GM21526 (cell line): ENCODE data around the gene USP35.
"Not testable (repeated sequence)": the region's sequence is repeated elsewhere in the genome, so short reads cannot be mapped to it uniquely, and the experiment has no call there.

ENCODE experiments used
- ATAC-seq: cut with Tn5 transposase; IDR thresholded peaks from one replicate; pipeline ENCODE4 v1.9.1; 2021; ENCODE audit warnings: moderate library complexity; ENCODE audit not compliant: unreplicated experiment, low FRiP score

The USP35 gene

DNA sequence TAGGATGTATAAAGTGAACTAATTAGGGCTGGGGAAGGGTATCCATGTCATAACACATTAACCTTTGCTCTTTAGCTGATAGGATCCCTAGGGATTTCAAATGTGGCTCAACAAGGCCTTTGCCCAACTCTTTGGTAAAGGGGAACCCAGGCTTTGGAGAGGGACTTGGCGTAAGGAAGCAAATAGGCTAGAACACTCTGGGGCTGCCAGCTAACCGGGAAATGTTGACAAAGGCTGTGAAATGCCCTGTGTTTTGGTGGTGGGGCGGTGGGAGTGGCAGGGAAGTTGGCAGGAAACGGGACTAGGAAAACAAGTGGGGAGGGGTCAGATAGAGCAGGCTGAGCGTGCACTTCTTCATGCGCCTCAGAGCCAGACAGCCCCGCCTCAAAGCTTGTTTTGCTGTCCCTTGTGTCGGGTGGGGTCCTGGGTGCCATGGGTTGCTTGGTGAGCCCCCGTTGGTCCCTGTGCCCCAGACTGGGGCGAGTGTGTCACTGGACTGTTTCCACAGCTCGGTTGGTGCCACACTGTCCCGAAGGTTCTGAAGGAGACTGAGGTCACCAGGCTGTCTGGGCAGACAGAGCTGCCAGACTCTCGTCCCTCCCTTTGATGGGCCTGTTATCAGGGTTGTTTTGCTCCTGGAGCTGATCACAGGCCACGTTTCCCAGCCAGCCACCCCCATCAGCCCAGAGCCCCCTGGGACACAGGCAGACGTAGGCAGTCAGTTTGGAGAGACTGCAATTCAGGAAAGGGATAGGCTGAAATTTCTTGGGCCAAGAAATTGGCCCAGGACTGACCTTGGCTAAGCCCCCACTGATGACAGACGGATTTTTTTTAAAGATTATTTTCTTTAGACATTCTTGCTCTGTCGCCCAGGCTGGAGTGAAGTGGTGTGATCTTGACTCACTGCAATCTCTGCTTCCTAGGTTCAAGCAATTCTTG lies 19.9 kb upstream of the USP35 start:
- no peak for ATAC-seq

DNA sequence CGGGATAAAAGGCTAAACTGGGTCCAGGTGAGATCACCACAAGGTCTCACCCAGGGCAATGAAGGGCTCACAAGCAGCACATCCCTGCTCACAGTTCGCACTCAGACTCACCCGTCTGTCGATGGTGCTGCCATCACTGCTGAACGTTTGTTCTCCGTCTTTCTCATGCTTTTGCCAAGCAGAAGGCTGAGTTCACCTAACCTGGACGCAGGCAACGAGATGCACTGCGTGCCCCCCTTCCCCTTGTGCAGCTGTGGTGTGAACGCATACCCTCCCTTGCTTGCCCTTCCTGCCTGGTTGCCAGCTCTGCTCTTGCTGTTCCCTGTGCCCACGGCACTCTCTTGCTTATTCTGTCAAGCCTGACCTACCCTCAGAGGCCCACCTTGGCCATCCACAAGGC lies 18.3 kb upstream of the USP35 start:
- ATAC-seq, result no peak

GRCh38 chr11:78170874-78171549 lies 17.7 kb upstream of the USP35 start:
- no peak for ATAC-seq

DNA sequence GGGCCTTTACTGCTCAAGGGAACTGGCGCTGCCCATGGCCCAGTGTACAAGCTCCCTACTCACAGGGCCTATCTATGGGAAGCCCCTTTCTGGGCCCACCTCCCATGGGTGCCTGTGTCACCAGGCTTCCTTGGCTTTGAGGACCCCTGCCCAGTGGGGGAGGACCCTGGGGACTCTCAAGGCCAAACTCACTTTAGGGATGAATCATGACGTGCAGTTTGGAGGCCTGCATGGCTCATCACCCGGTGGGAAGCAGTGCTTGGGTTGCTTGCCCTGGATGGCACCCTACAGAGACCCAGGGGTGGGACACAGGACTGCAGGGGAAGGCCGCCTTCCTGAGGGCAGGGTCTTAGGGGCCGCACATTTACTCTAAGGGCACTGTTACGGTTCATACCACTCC lies 16.8 kb upstream of the USP35 start:
- no peak for ATAC-seq

- not testable (repeated sequence) for ATAC-seq
These were observed 12.9 kb upstream of the USP35 start for GRCh38 chr11:78175862-78176261.

DNA sequence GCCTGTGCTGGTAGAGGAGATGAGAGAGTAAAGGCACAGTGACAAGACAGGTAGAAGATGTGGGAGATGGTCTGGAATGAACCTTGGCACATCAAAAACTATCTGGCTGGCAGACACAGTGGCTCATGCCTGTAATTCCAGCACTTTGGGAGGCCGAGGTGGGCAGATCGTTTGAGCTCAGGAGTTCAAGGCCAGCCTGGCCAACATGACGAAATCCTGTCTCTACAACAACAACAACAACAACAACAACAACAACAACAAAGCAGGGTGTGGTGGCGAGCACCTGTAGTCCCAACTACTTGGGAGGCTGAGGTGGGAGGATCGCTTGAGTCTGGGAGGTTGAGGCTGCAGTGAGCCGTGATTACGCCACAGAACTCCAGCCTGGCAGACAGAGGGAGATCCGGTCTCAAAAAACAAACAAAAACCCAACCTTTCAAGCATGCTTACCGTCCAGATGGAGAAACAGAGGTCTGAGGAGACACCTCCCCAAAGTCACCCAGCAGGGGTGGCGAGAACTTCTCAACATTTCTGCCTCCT lies 12.0 kb upstream of the USP35 start:
- ATAC-seq, result no peak

- no peak for ATAC-seq
These were observed 11.5 kb upstream of the USP35 start for GRCh38 chr11:78177216-78177615.

- no peak for ATAC-seq
These were observed 9.2 kb upstream of the USP35 start for GRCh38 chr11:78179459-78180071.

DNA sequence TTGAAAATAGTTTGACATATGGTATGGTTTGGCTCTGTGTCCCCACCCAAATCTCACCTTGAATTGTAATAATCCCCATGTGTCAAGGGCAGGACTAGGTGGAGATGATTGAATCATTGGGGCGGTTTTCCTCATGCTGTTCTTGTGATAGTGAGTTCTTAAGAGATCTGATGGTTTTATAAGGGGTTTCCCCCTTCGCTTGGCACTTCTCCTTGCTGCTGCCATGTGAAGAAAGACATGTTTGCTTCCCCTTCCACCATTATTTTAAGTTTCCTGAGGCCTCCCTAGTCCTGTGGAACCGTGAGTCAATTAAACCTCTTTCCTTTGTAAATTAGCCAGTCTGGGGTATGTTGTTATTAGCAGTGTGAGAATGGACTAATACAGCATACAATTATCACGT lies 8.0 kb upstream of the USP35 start:
- ATAC-seq, result no peak

DNA sequence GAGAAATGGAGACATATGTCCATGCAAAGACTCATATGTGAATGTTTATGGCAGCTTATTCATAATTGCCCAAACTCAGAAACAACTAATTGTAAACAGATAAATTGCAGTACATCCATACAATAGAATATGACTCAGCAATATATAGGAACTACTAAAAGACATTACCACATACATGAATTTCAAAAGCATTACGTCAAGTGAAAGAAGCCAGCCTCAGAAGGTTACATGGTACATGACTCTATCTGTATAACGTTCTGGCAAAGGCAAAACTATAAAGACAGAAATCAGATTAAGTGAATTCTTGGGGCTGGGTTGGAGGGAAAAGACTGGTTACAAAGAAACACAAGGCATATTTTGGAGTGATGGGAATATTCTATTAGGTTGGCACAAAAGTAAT lies 7.5 kb upstream of the USP35 start:
- no peak for ATAC-seq

DNA sequence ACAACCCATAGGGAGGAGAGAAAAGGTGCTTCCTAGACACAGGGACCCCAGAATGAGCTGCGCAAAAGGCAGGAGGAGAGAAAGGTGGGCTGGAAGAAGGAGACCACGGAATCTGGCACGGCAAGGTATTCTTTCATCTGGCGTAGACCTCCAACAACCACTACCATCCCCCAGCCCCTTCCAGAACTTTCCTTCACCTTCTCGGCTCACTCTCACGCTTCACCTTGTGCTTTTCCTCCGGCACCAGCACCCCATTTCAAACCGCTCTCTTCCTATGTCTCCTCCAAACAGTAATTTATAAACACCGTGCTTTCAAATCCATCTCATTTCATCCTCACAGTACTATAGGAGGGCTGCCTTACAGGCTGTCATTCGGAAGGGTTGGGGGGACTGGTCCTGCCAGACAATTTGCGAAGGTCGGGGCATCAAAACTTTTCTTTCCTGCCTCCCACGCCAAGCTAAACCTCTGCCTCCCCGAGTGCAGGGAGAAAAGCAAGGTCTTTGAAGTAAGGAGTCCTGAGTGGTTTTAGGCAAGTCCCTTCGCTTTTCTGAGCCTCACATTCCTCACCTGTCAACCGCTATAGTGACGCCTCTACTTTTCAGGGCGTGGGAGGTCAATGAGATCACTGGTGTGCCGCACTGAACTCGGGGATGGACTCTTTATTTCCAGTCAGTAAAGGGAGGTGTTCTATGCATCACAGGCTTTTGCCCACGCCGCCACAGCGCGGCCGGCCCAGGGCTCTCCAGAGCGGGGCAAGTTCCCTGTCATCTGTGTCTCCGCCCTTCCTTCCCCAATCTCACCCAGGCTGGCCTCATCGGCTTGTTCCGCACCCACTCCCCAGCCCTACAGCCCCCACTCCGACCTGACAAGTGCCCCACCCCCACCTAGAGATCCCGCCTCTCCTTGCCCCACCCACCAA lies 1.1 kb upstream of the USP35 start:
- ATAC-seq, result peak; percentile 19

DNA sequence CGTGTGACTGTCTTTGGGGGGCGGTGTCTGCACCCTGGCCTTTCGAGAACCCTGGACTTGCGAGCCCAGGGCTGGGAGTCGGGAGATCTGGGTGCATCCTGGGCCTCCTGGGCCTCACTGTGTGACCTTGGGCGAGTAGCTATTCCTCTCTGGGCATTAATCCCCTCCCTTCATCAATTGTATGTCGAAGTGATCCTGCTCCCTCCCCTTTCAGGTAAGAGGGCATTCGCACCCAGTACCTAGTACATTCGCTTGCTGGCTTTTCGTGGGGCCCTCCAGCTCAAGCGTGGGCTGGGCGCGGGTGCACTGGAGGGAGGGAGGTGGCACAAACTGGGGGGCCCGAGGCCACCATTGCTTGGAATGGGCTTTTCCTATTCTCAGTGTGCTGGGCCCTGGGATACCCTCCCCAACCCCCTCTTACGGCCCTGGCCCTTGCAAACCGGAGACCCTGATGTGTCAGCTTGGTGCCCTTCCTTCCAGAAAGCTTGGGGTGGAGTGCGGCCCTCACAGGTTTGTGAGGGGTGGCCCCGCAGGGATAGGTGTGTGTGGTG lies 530 bp downstream of the USP35 start:
- no peak for ATAC-seq

DNA sequence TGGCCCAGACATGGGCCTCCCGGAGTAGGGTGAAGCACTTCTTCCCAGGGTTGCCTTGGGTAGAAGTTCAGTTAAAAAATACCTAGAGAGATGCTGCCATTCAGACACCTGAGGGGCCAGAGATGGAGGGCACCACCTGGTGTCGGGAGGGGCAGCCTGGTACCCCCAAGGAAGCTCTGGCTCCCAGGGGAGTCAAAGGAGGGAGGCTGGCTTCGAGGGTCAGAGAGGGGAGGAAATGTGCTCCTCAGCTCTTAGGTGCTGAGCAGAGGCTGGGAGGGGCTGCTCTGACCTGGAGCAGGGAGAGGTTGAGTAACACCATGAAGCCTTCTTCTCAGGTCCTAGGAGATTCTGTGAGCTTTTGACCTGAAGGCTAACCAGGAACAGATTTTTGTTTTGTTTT lies 1.1 kb downstream of the USP35 start:
- ATAC-seq, result no peak

DNA sequence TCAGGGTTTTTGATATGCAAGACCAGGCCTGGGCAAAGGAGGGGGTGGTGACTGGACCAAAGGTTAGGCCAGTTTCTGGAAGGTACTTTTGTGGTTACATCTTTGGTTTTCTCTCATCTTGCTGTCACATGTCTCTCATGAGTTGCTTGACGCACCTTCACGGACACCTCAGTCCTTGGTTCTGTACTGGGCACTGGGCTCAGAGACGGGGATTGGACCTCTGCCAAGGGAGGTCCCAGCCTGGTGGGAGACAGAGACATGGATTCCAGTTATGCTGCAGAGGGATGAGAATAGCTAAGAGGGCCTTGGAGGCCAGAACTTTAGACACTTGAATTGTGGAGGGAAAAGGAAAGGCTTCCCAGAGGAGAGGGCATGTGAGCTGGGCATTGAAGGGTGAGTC lies 1.7 kb downstream of the USP35 start:
- no peak for ATAC-seq

- ATAC-seq, result no peak
These were observed 2.3 kb downstream of the USP35 start for GRCh38 chr11:78190871-78191538.

DNA sequence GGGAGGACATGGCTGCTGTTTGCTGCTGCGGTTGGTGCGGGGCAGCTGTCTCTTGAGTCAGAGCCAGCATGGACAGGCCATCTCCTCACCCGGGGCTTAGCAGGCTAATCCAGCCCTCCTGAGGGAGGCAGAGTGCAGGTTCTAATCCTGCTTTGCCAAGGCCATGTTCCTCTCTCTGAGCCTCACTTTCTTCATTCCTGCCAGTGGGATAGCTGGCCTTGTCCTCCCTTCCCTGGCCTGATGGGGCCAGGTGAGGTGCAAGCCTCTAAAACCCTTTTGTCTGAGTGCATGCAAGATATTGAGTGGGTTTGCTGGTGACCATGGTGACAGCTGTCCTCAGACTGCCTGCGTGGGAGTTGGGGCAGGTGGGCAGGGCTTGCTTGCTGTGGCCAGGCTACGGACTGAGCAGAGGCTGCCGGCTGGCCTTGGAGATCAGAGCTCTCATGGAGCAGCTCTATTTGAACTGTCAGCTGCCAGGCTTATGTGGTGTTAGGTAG lies 3.6 kb downstream of the USP35 start:
- no peak for ATAC-seq

DNA sequence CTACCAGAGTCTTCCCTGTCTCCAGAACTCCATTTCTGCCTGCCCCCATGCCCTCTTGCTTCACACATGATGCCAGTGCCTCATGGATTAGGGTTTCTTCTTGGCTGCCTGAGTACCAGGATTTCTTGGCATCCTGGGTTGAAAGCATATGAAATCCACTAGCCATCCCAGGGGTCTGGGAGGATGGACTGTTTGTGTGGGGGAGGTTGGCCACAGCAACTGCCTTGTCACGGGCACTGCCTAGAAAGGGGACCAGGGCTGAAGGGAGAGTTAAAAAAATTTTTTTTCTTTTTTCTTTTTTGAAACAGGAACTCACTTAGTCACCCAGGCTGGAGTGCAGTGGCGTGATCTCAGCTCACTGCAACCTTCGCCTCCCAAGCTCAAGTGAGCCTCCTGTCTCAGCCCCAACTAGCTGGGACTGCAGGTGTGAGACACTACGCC lies 4.2 kb downstream of the USP35 start:
- ATAC-seq, result no peak

DNA sequence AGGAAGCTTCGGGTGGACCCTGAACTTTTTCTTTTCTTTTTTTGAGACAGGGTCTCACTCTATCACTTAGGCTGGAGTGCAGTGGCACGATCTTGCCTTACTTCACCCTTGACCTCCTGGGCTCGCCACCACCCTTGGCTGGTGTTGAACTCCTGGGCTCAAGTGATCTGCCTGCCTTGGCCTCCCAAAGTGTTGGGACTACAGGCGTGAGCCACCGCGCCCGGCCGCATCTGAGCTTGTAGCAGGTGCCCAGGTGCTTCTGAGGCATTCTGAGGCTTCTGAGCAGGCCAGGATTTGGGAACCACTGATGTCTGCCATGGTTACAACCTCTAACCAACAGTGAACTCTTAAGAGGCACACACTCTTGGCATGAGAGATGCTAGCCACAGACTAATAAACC lies 5.1 kb downstream of the USP35 start:
- no peak for ATAC-seq

GRCh38 chr11:78194490-78194889 lies 5.8 kb downstream of the USP35 start:
- ATAC-seq, result no peak
